HCT116 (cell line): Measurements from ENCODE around the gene SDF4. TPM values are rescaled to one million over a fixed set of nuclear protein-coding genes. Genes with fewer than 3 reads are reported as not detected.

Experiments
- ATAC-seq: fragments of 200-7000 bp; cut with Tn5 transposase; 2 replicates; pipeline ENCODE4 v1.9.1; 2020; ENCODE audit warnings: mild to moderate bottlenecking, moderate library complexity
- BruUV-seq: library from RNA; stranded (reverse); fragments of 400-500 nt; replicated peaks from 2 replicates; lab custom pipeline; 2021; lab: Mats Ljungman, UMichigan
- CTCF ChIA-PET: fragments of 300-600 bp; sonication (Branson Sonifier 250); formaldehyde crosslinking; loops from one replicate; lab custom pipeline; 2021; ENCODE audit warnings: antibody characterized with exemption; lab: Charles Lee
- POLR2A ChIA-PET: fragments of 300-600, 350-600 bp; sonication (Branson Sonifier 250); formaldehyde crosslinking; loops from one replicate; lab custom pipeline; 2021; ENCODE audit warnings: antibody characterized with exemption; lab: Charles Lee
- RAD21 ChIA-PET, 2 experiments: fragments of 300-600 bp; sonication (Branson Sonifier 250); formaldehyde crosslinking; loops; one replicate each; lab custom pipeline; 2023; ENCODE audit warnings: low total read pairs in 2 of 2; ENCODE audit not compliant: uncharacterized antibody in 2 of 2, unreplicated experiment in 2 of 2, low non-redundant PET in 1 of 2; lab: Charles Lee
- DNase-seq: peaks from one replicate; pipeline ENCODE4 v3.0.0-alpha.2; 2010; ENCODE audit warnings: low read depth, low spot score
- H2AFZ ChIP-seq: fragments of 200-600 bp; shearing (Covaris generic), sonication (generic); 2 replicates; pipeline ENCODE4 v1.6.1; 2017; ENCODE audit warnings: low read depth, mixed run types, mixed read lengths, antibody characterized with exemption, low read length; ENCODE audit not compliant: poor library complexity, severe bottlenecking
- H3K27ac ChIP-seq: 2 replicates; pipeline ENCODE4 v1.5.1; 2012; ENCODE audit warnings: low read depth, low read length
- H3K27me3 ChIP-seq: fragments of 200-600 bp; sonication (generic); 2 replicates; pipeline ENCODE4 v1.6.1; 2016; ENCODE audit warnings: mixed run types, low read length, mixed read lengths; ENCODE audit not compliant: insufficient read depth
- H3K36me3 ChIP-seq, 2 experiments: fragments of 200-500 bp in 1 of 2; fragments of 200-600 bp in 1 of 2; sonication (Bioruptor generic) in 1 of 2; sonication (generic) in 1 of 2; 2 replicates each; pipeline versions ENCODE4 v1.5.1 to v1.6.1; 2014 to 2016; ENCODE audit warnings: low read length in 2 of 2, inconsistent platforms in 1 of 2, mixed read lengths in 1 of 2, mixed run types in 1 of 2; ENCODE audit not compliant: insufficient read depth in 2 of 2, control insufficient read depth in 1 of 2
- H3K4me1 ChIP-seq, 2 experiments: fragments of 200-600 bp in 1 of 2; sonication (generic) in 1 of 2; 2 replicates each; pipeline versions ENCODE4 v1.5.1 to v1.6.1; 2012 to 2017; ENCODE audit warnings: low read length in 2 of 2, inconsistent platforms in 1 of 2, mild to moderate bottlenecking in 1 of 2, mixed read lengths in 1 of 2, mixed run types in 1 of 2, moderate library complexity in 1 of 2; ENCODE audit not compliant: insufficient read depth in 2 of 2, control insufficient read depth in 1 of 2
- H3K4me2 ChIP-seq: fragments of 200-600 bp; sonication (generic); 2 replicates; pipeline ENCODE4 v1.6.1; 2017; ENCODE audit warnings: mixed run types, low read length, mixed read lengths
- H3K4me3 ChIP-seq, 2 experiments: fragments of 200-600 bp in 1 of 2; sonication (generic) in 1 of 2; replicated peaks in 1 of 2; 2 replicates each; pipeline ENCODE4 v1.5.1; 2011 to 2016; ENCODE audit warnings: low read length in 2 of 2, control low read depth in 1 of 2, low read depth in 1 of 2, mild to moderate bottlenecking in 1 of 2, mixed read lengths in 1 of 2, mixed run types in 1 of 2
- H3K79me2 ChIP-seq: fragments of 200-600 bp; sonication (generic); 2 replicates; pipeline ENCODE4 v1.6.1; 2017; ENCODE audit warnings: mild to moderate bottlenecking, mixed run types, low read length, moderate library complexity, mixed read lengths; ENCODE audit not compliant: insufficient read depth
- H3K9ac ChIP-seq: fragments of 200-600 bp; sonication (generic); 2 replicates; pipeline ENCODE4 v1.6.1; 2016; ENCODE audit warnings: low read length, mixed read lengths
- H3K9me2 ChIP-seq: fragments of 200-600 bp; sonication (generic), shearing (Covaris generic); 2 replicates; pipeline ENCODE4 v1.6.1; 2017; ENCODE audit warnings: mixed run types, mild to moderate bottlenecking, moderate library complexity; ENCODE audit not compliant: insufficient read depth
- H3K9me3 ChIP-seq, 2 experiments: fragments of 200-500 bp in 1 of 2; fragments of 200-600 bp in 1 of 2; sonication (Bioruptor generic) in 1 of 2; sonication (generic) in 1 of 2; 2 replicates each; pipeline ENCODE4 v1.6.1; 2014 to 2017; ENCODE audit warnings: low read length in 2 of 2, mixed read lengths in 2 of 2, inconsistent platforms in 1 of 2, low read depth in 1 of 2, mild to moderate bottlenecking in 1 of 2, mixed run types in 1 of 2, moderate library complexity in 1 of 2; ENCODE audit not compliant: control insufficient read depth in 1 of 2, insufficient read depth in 1 of 2
- H4K20me1 ChIP-seq: fragments of 200-600 bp; sonication (generic), shearing (Covaris generic); 2 replicates; pipeline ENCODE4 v1.6.1; 2017; ENCODE audit warnings: mixed run types, mild to moderate bottlenecking, moderate library complexity; ENCODE audit not compliant: insufficient read depth
- CBX3 ChIP-seq: IDR thresholded peaks from 2 replicates; pipeline ENCODE4 v1.6.1; 2012; ENCODE audit warnings: low read depth
- CEBPB ChIP-seq: IDR thresholded peaks from 2 replicates; pipeline ENCODE4 v1.6.1; 2012; ENCODE audit warnings: low read depth
- EGR1 ChIP-seq: IDR thresholded peaks from 2 replicates; pipeline ENCODE4 v1.6.1; 2012; ENCODE audit warnings: low read depth
- ELF1 ChIP-seq: IDR thresholded peaks from 2 replicates; pipeline ENCODE4 v1.6.1; 2012; ENCODE audit warnings: low read depth, borderline replicate concordance
- EZH2 ChIP-seq: fragments of 200-600 bp; sonication (generic); IDR thresholded peaks from 2 replicates; pipeline ENCODE4 v1.6.1; 2017; ENCODE audit warnings: antibody characterized with exemption, mixed run types
- EZH2phosphoT487 ChIP-seq: fragments of 200-600 bp; IDR thresholded peaks from 2 replicates; pipeline ENCODE4 v1.6.1; 2018; ENCODE audit warnings: antibody characterized with exemption, borderline replicate concordance
- JUND ChIP-seq: IDR thresholded peaks from 2 replicates; pipeline ENCODE4 v1.6.1; 2012
- RAD21 ChIP-seq: IDR thresholded peaks from 2 replicates; pipeline ENCODE4 v1.6.1; 2012; ENCODE audit warnings: low read depth, mild to moderate bottlenecking
- SIN3A ChIP-seq: IDR thresholded peaks from 2 replicates; pipeline ENCODE4 v1.6.1; 2012; ENCODE audit warnings: low read depth
- SP1 ChIP-seq: IDR thresholded peaks from 2 replicates; pipeline ENCODE4 v1.6.1; 2012; ENCODE audit warnings: low read depth
- TCF7L2 ChIP-seq: IDR thresholded peaks from 2 replicates; pipeline ENCODE4 v1.7.0; 2011; ENCODE audit warnings: borderline replicate concordance, inconsistent platforms; ENCODE audit not compliant: insufficient read depth, insufficient read length; ENCODE audit errors: extremely low read depth
- YY1 ChIP-seq: IDR thresholded peaks from 2 replicates; pipeline ENCODE4 v1.6.1; 2011; ENCODE audit warnings: low read length, low read depth, moderate library complexity, mild to moderate bottlenecking; ENCODE audit not compliant: insufficient replicate concordance; ENCODE audit errors: extremely low read depth
- ZFX ChIP-seq: fragments of 450-650 bp; IDR thresholded peaks from 2 replicates; pipeline ENCODE4 v1.6.1; 2017
- intact Hi-C: fragments of 100-400 bp; cut with micrococcal nuclease; formaldehyde crosslinking; loops from 2 replicates; pipeline ENCODE4 v1.10.0; 2022
- total RNA-seq: library from RNA; stranded (reverse); gene quantifications from one replicate; pipeline ENCODE4 v1.2.1, GENCODE V29; 2021; ENCODE audit not compliant: unreplicated experiment
- TF ChIP-seq, protein P1 (sequence below): IDR thresholded peaks from 2 replicates; pipeline ENCODE4 v1.6.1; 2012
- TF ChIP-seq, protein P2 (sequence below): IDR thresholded peaks from 2 replicates; pipeline ENCODE4 v1.6.1; 2012
- TF ChIP-seq, protein P3 (sequence below): IDR thresholded peaks from 2 replicates; pipeline ENCODE4 v1.6.1; 2011; ENCODE audit warnings: mild to moderate bottlenecking, low read length, moderate library complexity; ENCODE audit not compliant: insufficient replicate concordance; ENCODE audit errors: extremely low read depth
- TF ChIP-seq, protein P4 (sequence below): IDR thresholded peaks from 2 replicates; pipeline ENCODE4 v1.6.1; 2012; ENCODE audit warnings: low read depth

SDF4 gene
- total RNA-seq, 1 experiment from 2014 or later = 133 TPM

DNA sequence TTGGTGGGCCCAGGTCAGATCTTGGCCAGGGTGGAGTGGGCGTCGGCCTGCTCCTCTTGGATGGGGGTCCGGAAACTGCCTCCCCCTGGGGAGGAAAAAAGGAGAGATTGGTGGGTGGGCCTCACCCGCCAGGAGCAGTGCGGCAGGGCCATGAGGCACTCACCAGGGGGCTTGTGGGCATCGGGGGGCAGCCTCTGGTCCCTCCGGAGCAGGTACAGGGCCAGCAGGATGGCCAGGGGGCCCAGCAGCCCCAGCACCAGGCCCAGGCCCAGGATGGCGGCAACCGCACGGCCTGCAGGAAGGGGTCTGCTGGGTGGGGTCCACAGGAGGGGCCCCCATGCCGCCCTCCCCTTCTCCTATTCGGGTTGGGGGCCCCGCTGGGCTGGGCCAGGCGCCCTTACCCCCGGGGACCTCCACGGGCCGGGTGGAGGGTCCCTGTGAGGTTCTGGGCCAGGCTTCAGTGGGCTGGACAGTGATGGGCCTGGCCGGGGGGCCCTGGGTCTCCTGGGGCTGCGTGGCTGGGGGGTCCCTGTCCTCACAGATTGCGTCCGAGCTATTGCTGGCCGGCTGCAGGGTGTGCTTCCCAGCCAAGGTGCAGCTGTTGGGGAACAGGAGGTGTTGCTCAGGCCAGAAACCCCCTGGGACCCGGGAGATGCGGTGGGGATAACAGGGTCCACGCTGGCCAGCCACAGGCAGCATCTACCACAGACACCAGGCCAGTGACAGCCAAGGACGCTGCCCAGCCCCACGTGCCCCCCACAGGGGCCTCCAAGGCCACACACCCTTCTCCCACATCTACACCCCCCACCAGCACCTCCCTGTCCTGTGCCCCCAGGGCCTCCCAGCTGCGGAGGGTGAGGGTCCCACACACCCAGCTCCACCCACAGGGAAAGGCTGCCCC, 20.0 kb downstream of the SDF4 start:
- ChIA-PET RAD21 (interaction anchor here in 1 of 2 experiments (0.6 kb wide), 1 partner anchor 82 kb away, joined by 3 read pairs; no protein-coding TSS in a partner anchor), POLR2A (interaction anchor here (1.7 kb wide), 1 partner anchor 47 kb away, joined by 3 read pairs; no protein-coding TSS in a partner anchor), CTCF (interaction anchor here (0.8 kb wide), 1 partner anchor 17 kb away, joined by 3 read pairs; no protein-coding TSS in a partner anchor)
- Histone ChIP-seq H2AFZ (no peak overlapping the region), H3K27ac (no peak overlapping the region), H3K9ac (no peak overlapping the region), H3K4me2 (no peak overlapping the region), H3K79me2 (no peaks in the 10 kb centered on the region), H3K9me2 (no peaks in the 10 kb centered on the region), H3K27me3 (no peaks in the 10 kb centered on the region), H3K9me3 (no peaks in the 10 kb centered on the region), H3K4me3 (no peak overlapping the region), H4K20me1 (no peaks in the 10 kb centered on the region), H3K36me3 (peaks cover 0 to 9% of the 10 kb centered on the region in 2 experiments; a peak in 1 of 4 replicates), H3K4me1 (peaks cover 22 to 24% of the 10 kb centered on the region in 2 experiments)
- no TSS peak for BruUV-seq
- intact Hi-C loops = no loop called here
- TF ChIP-seq EZH2 (no peak), CEBPB (no peak), CBX3 (no peak), YY1 (no peak), JUND (no peak), TCF7L2 (no peak), RAD21 (no peak), ELF1 (no peak), SP1 (no peak), SIN3A (no peak), EGR1 (no peak), ZFX (no peak), EZH2phosphoT487 (no peak)
- TF ChIP-seq, protein P1, sequence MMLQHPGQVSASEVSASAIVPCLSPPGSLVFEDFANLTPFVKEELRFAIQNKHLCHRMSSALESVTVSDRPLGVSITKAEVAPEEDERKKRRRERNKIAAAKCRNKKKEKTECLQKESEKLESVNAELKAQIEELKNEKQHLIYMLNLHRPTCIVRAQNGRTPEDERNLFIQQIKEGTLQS = no peak
- TF ChIP-seq, protein P2, sequence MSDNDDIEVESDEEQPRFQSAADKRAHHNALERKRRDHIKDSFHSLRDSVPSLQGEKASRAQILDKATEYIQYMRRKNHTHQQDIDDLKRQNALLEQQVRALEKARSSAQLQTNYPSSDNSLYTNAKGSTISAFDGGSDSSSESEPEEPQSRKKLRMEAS = no peak
- TF ChIP-seq, protein P3, sequence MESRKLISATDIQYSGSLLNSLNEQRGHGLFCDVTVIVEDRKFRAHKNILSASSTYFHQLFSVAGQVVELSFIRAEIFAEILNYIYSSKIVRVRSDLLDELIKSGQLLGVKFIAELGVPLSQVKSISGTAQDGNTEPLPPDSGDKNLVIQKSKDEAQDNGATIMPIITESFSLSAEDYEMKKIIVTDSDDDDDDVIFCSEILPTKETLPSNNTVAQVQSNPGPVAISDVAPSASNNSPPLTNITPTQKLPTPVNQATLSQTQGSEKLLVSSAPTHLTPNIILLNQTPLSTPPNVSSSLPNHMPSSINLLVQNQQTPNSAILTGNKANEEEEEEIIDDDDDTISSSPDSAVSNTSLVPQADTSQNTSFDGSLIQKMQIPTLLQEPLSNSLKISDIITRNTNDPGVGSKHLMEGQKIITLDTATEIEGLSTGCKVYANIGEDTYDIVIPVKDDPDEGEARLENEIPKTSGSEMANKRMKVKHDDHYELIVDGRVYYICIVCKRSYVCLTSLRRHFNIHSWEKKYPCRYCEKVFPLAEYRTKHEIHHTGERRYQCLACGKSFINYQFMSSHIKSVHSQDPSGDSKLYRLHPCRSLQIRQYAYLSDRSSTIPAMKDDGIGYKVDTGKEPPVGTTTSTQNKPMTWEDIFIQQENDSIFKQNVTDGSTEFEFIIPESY = no peak
- TF ChIP-seq, protein P4, sequence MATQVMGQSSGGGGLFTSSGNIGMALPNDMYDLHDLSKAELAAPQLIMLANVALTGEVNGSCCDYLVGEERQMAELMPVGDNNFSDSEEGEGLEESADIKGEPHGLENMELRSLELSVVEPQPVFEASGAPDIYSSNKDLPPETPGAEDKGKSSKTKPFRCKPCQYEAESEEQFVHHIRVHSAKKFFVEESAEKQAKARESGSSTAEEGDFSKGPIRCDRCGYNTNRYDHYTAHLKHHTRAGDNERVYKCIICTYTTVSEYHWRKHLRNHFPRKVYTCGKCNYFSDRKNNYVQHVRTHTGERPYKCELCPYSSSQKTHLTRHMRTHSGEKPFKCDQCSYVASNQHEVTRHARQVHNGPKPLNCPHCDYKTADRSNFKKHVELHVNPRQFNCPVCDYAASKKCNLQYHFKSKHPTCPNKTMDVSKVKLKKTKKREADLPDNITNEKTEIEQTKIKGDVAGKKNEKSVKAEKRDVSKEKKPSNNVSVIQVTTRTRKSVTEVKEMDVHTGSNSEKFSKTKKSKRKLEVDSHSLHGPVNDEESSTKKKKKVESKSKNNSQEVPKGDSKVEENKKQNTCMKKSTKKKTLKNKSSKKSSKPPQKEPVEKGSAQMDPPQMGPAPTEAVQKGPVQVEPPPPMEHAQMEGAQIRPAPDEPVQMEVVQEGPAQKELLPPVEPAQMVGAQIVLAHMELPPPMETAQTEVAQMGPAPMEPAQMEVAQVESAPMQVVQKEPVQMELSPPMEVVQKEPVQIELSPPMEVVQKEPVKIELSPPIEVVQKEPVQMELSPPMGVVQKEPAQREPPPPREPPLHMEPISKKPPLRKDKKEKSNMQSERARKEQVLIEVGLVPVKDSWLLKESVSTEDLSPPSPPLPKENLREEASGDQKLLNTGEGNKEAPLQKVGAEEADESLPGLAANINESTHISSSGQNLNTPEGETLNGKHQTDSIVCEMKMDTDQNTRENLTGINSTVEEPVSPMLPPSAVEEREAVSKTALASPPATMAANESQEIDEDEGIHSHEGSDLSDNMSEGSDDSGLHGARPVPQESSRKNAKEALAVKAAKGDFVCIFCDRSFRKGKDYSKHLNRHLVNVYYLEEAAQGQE = no peak
- DNase-seq (no peak), ATAC-seq (no peak)
